22Rv1 (cell line): Measurements from ENCODE around the gene TMEM87A.

Experiments
- H3K27ac ChIP-seq: fragments of 450-650 bp; 2 replicates; pipeline ENCODE4 v1.5.1; 2017
- ZFX ChIP-seq: fragments of 450-650 bp; IDR thresholded peaks from 2 replicates; pipeline ENCODE4 v1.6.1; 2017; ENCODE audit warnings: antibody characterized with exemption, borderline replicate concordance
- TF ChIP-seq, protein P1 (sequence below): fragments of 450-650 bp; IDR thresholded peaks from 2 replicates; pipeline ENCODE4 v1.5.1; 2017; ENCODE audit warnings: mild to moderate bottlenecking

The TMEM87A gene

GRCh38 chr15:42289166-42289565, 15.9 kb upstream of the TMEM87A start:
- H3K27ac ChIP-seq = no peak overlapping the region

DNA sequence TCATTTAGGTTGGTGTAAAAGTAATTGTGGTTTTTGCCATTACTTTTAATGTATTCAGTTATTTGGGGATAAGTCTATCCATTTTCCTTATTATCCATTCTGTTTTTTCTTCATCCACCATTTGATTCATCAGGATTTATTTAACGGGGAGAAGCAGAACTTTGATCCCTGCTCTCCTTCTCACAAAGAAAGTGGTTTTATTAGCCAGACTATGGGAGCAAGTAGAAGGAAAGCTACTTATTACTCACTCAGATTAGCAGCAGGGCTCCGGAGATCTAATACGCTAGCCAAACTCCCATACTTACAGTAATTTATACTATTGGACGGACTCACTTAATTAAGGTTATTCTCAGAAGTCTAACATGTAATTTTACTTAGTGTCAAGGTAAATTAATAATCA, 14.7 kb upstream of the TMEM87A start:
- no peak overlapping the region for H3K27ac ChIP-seq
- TF ChIP-seq, protein P1, sequence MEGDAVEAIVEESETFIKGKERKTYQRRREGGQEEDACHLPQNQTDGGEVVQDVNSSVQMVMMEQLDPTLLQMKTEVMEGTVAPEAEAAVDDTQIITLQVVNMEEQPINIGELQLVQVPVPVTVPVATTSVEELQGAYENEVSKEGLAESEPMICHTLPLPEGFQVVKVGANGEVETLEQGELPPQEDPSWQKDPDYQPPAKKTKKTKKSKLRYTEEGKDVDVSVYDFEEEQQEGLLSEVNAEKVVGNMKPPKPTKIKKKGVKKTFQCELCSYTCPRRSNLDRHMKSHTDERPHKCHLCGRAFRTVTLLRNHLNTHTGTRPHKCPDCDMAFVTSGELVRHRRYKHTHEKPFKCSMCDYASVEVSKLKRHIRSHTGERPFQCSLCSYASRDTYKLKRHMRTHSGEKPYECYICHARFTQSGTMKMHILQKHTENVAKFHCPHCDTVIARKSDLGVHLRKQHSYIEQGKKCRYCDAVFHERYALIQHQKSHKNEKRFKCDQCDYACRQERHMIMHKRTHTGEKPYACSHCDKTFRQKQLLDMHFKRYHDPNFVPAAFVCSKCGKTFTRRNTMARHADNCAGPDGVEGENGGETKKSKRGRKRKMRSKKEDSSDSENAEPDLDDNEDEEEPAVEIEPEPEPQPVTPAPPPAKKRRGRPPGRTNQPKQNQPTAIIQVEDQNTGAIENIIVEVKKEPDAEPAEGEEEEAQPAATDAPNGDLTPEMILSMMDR = no peak
- TF ChIP-seq ZFX = no peak

More at GRCh38 chr15:42289166-42289565, 15.9 kb upstream of the TMEM87A start:
- TF ChIP-seq, protein P1 = no peak
- TF ChIP-seq ZFX = no peak

DNA sequence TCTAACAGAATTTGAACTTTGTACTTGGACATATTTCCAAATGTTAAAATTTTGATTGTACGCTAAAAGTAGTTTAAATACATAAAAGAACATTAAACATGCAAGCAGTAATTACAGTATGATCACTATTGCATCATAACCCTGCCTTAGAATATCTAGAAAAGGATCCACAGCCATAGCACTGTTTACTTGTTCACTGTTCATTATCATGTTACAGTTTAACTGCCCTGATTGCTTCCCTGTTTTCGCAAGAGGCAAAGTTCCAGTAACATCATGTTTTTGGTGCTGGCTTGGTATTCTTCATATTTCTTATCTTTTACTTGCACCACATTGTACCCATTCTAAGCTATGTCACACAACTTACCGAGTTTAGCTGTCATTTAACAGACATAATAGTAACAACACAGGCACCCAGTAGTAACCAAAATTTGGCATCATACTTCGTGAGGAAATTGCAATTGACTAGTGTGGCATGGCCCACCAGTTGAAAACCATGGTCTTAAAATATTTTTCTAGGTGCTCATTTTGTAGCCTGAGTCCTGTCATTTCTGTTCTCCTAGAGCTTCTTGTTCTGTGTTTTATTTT, 13.3 kb upstream of the TMEM87A start:
- H3K27ac ChIP-seq = no peak overlapping the region
- no peak for TF ChIP-seq ZFX
- TF ChIP-seq, protein P1 = no peak

DNA sequence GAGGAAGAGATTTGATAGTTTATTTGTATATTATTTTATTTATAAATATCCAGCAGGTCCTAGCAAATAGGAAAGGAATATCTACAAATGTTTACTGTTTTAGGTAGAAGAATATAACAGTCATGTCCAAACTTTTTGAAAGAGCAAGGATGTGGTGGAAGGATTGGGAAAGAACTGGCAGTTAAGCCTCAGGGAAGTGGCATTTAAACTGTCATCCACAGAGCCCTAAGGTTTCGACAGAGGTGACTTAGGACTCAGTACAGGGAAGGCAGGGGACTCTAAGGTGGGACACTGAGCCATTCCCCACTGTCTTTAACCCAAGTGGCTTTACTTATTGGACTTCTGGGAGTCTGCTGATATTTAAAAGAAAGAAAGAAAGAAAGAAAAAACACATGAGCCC, 11.8 kb upstream of the TMEM87A start:
- H3K27ac ChIP-seq = no peak overlapping the region

GRCh38 chr15:42284551-42284950, 11.3 kb upstream of the TMEM87A start:
- TF ChIP-seq, protein P1 = no peak
- no peak for TF ChIP-seq ZFX
- no peak overlapping the region for H3K27ac ChIP-seq

More for the DNA sequence above, 11.8 kb upstream of the TMEM87A start:
- no peak for TF ChIP-seq ZFX
- TF ChIP-seq, protein P1 = no peak

- no peak overlapping the region for H3K27ac ChIP-seq
- TF ChIP-seq ZFX = no peak
- TF ChIP-seq, protein P1 = no peak
Observed at GRCh38 chr15:42283671-42284070, 10.4 kb upstream of the TMEM87A start.

DNA sequence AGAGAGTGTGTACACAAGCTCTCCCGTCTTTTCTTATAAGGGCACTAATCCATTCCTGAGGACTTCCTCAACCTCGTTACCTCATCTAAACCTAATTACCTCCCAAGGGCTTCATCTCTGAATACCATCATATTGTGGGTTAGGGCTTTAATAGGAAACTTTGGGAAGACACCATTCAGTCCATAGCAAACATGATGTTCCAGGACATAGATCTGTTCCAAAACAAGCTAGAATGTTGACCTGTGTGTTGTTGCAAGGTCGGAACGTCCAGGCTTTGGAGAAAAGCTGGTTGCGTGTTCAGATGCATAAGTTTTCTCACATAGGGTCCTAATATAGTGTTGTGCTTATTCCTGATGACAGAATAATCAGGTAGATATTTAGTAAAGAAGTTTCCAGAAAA, 9.7 kb upstream of the TMEM87A start:
- TF ChIP-seq, protein P1 = no peak
- no peak for TF ChIP-seq ZFX
- H3K27ac ChIP-seq = no peak overlapping the region
